Thyroid gland (tissue), 4 donors: Measurements from ENCODE around the gene RAB21. TPM values are rescaled to one million over a fixed set of nuclear protein-coding genes. Genes with fewer than 3 reads are reported as not detected.

Experiments used
- DNase-seq, 2 donors: peaks; one replicate each; pipeline ENCODE4 v3.0.0-alpha.2; 2019
- H3K27ac ChIP-seq, 3 donors: fragments of 200-600 bp; sonication (generic); 1 replicate in 2 of 3; 2 replicates in 1 of 3; pipeline ENCODE4 v1.5.1; 2016 to 2019; ENCODE audit warnings: mild to moderate bottlenecking in 1 of 3, moderate library complexity in 1 of 3
- H3K27me3 ChIP-seq: fragments of 200-600 bp; sonication (generic); one replicate; pipeline ENCODE4 v1.5.1; 2019
- H3K36me3 ChIP-seq, 2 donors: fragments of 200-600 bp; sonication (generic); one replicate each; pipeline ENCODE4 v1.5.1; 2016 to 2019
- H3K4me1 ChIP-seq, 2 donors: fragments of 200-600 bp; sonication (generic); one replicate each; pipeline ENCODE4 v1.5.1; 2017 to 2019
- H3K4me3 ChIP-seq, 3 donors: fragments of 200-600 bp; sonication (generic); replicated peaks in 1 of 3; 1 replicate in 2 of 3; 2 replicates in 1 of 3; pipeline ENCODE4 v1.5.1; 2016; ENCODE audit warnings: mild to moderate bottlenecking in 1 of 3
- H3K9me3 ChIP-seq: fragments of 200-600 bp; sonication (generic); one replicate; pipeline ENCODE4 v1.5.1; 2017
- CTCF ChIP-seq, 6 experiments: fragments of 200-600 bp in 3 of 6; fragments of 450-650 bp in 3 of 6; sonication (generic) in 3 of 6; IDR thresholded peaks; one replicate each; pipeline ENCODE4 v1.5.1; 2016 to 2019; ENCODE audit warnings: antibody characterized with exemption in 6 of 6, mild to moderate bottlenecking in 2 of 6, inconsistent platforms in 1 of 6, moderate library complexity in 1 of 6
- POLR2A ChIP-seq, 2 donors: fragments of 450-650 bp; IDR thresholded peaks; one replicate each; pipeline ENCODE4 v1.6.1; 2017; ENCODE audit warnings: antibody characterized with exemption in 2 of 2, mild to moderate bottlenecking in 2 of 2, moderate library complexity in 1 of 2
- WGBS, 2 donors: methylation state at CpG; one replicate each; pipeline ENCODE4 v1.1.5; 2017; 5-methylcytosine and 5-hydroxymethylcytosine counted together
- intact Hi-C: fragments of 100-400 bp; cut with DNase I; formaldehyde crosslinking; loops from one replicate; pipeline ENCODE4 v1.15.1; 2023
- total RNA-seq, 4 donors: library from RNA; depleted of rRNA; stranded (reverse); fragments of >200 nt; gene quantifications; one replicate each; pipeline ENCODE4 v1.2.3, GENCODE V29; 2016

Gene RAB21
- total RNA-seq: 10 to 100 TPM; 16.0 to 55.1 (median 28.1) TPM

GRCh38 chr12:71754461-71755145 is at the start of gene RAB21:
Gene RAB21, plus strand, starts transcription at chr12:71754863. Its CDS starts 267 bp downstream, at chr12:71755130.
- peak within 1 kb of the TSS; percentile 86 to 88 (median 87) for H3K27ac ChIP-seq
- intact Hi-C loops: loop anchor here (10.0 kb wide), 1 partner anchor 90 kb away; the partner anchor contains the start of genes THAP2 and ZFC3H1
- H3K9me3 ChIP-seq: no peaks in the 10 kb centered on the region
- H3K4me1 ChIP-seq: peaks cover 0 to 4% of the 10 kb centered on the region in 2 donors
- no peaks in the 10 kb centered on the region for H3K27me3 ChIP-seq
- peak; percentile 99 for DNase-seq
- 3 to 8% methylated on average over 9 to 19 of the region's 56 CpGs for WGBS, 2 donors
- H3K36me3 ChIP-seq: no peaks in the 10 kb centered on the region
- TF ChIP-seq CTCF (IDR thresholded peaks at IDR 0.05): peak in 4 of 6 experiments; percentile 7 to 50 (median 34)
- TF ChIP-seq POLR2A (IDR thresholded peaks at IDR 0.05): peak; percentile 70 to 96
- peak within 1 kb of the TSS; percentile 57 to 72 (median 60) for H3K4me3 ChIP-seq

- Histone ChIP-seq H3K36me3 (peaks cover 0 to 4% of the 10 kb centered on the region in 2 donors), H3K4me3 (no peak overlapping the region), H3K27me3 (no peaks in the 10 kb centered on the region), H3K4me1 (no peaks in the 10 kb centered on the region), H3K27ac (no peak overlapping the region), H3K9me3 (no peaks in the 10 kb centered on the region)
- TF ChIP-seq POLR2A (IDR thresholded peaks at IDR 0.05) (no peak), CTCF (IDR thresholded peaks at IDR 0.05) (no peak)
- DNase-seq: no peak
- intact Hi-C loops: no loop called here
- WGBS, 2 donors: 85 to 88% methylated on average over 2 of the region's 2 CpGs
Observed at GRCh38 chr12:71704920-71705319, 49.7 kb upstream of the RAB21 start.

GRCh38 chr12:71708658-71709057 is 46.0 kb upstream of the RAB21 start:
- no peak for DNase-seq
- H3K4me1 ChIP-seq: no peaks in the 10 kb centered on the region
- 42 to 100% methylated on average over 1 of the region's 1 CpG for WGBS, 2 donors
- TF ChIP-seq CTCF (IDR thresholded peaks at IDR 0.05) (no peak), POLR2A (IDR thresholded peaks at IDR 0.05) (no peak)
- no peaks in the 10 kb centered on the region for H3K36me3 ChIP-seq
- no peak overlapping the region for H3K27ac ChIP-seq
- H3K27me3 ChIP-seq: no peaks in the 10 kb centered on the region
- intact Hi-C loops: no loop called here
- no peaks in the 10 kb centered on the region for H3K9me3 ChIP-seq
- H3K4me3 ChIP-seq: no peak overlapping the region

- TF ChIP-seq POLR2A (IDR thresholded peaks at IDR 0.05): no peak
- no peak for TF ChIP-seq CTCF (IDR thresholded peaks at IDR 0.05)
- no peaks in the 10 kb centered on the region for H3K27me3 ChIP-seq
- no peaks in the 10 kb centered on the region for H3K36me3 ChIP-seq
- H3K27ac ChIP-seq: no peak overlapping the region
- H3K4me1 ChIP-seq: no peaks in the 10 kb centered on the region
- no peaks in the 10 kb centered on the region for H3K9me3 ChIP-seq
- DNase-seq: no peak
- intact Hi-C loops: no loop called here
- H3K4me3 ChIP-seq: no peak overlapping the region
- WGBS, 2 donors: 90 to 93% methylated on average over 7 of the region's 7 CpGs
Observed at GRCh38 chr12:71710276-71711125, 44.2 kb upstream of the RAB21 start.

GRCh38 chr12:71718611-71719010 is 36.1 kb upstream of the RAB21 start:
- H3K4me3 ChIP-seq: no peak overlapping the region
- H3K27me3 ChIP-seq: no peaks in the 10 kb centered on the region
- H3K9me3 ChIP-seq: no peaks in the 10 kb centered on the region
- H3K27ac ChIP-seq: no peak overlapping the region
- TF ChIP-seq POLR2A (IDR thresholded peaks at IDR 0.05) (no peak), CTCF (IDR thresholded peaks at IDR 0.05) (no peak)
- no peaks in the 10 kb centered on the region for H3K4me1 ChIP-seq
- no peak for DNase-seq
- no peaks in the 10 kb centered on the region for H3K36me3 ChIP-seq
- intact Hi-C loops: no loop called here
